PC-3 (cell line): ENCODE data around the gene B3GNT2. TPM values are rescaled to one million over a fixed set of nuclear protein-coding genes. Genes with fewer than 3 reads are reported as not detected.
"Not testable (repeated sequence)": the region's sequence is repeated elsewhere in the genome, so short reads cannot be mapped to it uniquely, and the experiment has no call there.

Source experiments
- ATAC-seq: fragments of 200-7000 bp; cut with Tn5 transposase; 2 replicates; pipeline ENCODE4 v1.9.1; 2020; ENCODE audit warnings: mild to moderate bottlenecking, moderate library complexity
- Bru-seq: library from RNA; stranded (reverse); fragments of 400-500 nt; gene quantifications from one replicate; lab custom pipeline; 2021; lab: Mats Ljungman, UMichigan
- BruChase-seq, 2 experiments: library from RNA; stranded (reverse); fragments of 400-500 nt; gene quantifications; one replicate each; lab custom pipeline; 2021; lab: Mats Ljungman, UMichigan
- BruUV-seq: library from RNA; stranded (reverse); fragments of 400-500 nt; replicated peaks from 2 replicates; lab custom pipeline; 2021; lab: Mats Ljungman, UMichigan
- CTCF ChIA-PET: fragments of 300-600 bp; sonication (Branson Sonifier 250); formaldehyde crosslinking; loops from one replicate; lab custom pipeline; 2022; ENCODE audit warnings: antibody characterized with exemption; lab: Charles Lee
- POLR2A ChIA-PET: fragments of 300-600 bp; sonication (Branson Sonifier 250); formaldehyde crosslinking; loops from one replicate; lab custom pipeline; 2022; ENCODE audit warnings: antibody characterized with exemption; ENCODE audit not compliant: unreplicated experiment; lab: Charles Lee
- DNase-seq: peaks from one replicate; pipeline ENCODE4 v3.0.0-alpha.2; 2015
- H2AFZ ChIP-seq: fragments of 300-600 bp; sonication (generic); 2 replicates; pipeline ENCODE4 v1.6.0; 2016; ENCODE audit warnings: antibody characterized with exemption, low read length
- H3F3A ChIP-seq: fragments of 300-600 bp; sonication (generic); one replicate; pipeline ENCODE4 v1.6.0; 2017; ENCODE audit warnings: antibody characterized with exemption, low read length, control low read depth, mild to moderate bottlenecking; ENCODE audit not compliant: unreplicated experiment
- H3K27ac ChIP-seq: fragments of 300-600 bp; sonication (generic); 2 replicates; pipeline ENCODE4 v1.5.1; 2016; ENCODE audit warnings: mild to moderate bottlenecking, low read length
- H3K27me3 ChIP-seq: fragments of 300-600 bp; sonication (generic); 2 replicates; pipeline ENCODE4 v1.6.1; 2016; ENCODE audit warnings: low read length, mixed read lengths
- H3K36me3 ChIP-seq: fragments of 300-600 bp; sonication (generic); 2 replicates; pipeline ENCODE4 v1.6.1; 2016; ENCODE audit warnings: low read depth, mixed run types, low read length, mixed read lengths
- H3K4me1 ChIP-seq: fragments of 300-600 bp; sonication (generic); 2 replicates; pipeline ENCODE4 v1.5.1; 2016; ENCODE audit warnings: low read length; ENCODE audit not compliant: insufficient read depth
- H3K4me2 ChIP-seq: fragments of 300-600 bp; sonication (generic); 2 replicates; pipeline ENCODE4 v1.6.0; 2016; ENCODE audit warnings: low read length
- H3K4me3 ChIP-seq: fragments of 300-600 bp; sonication (generic); 2 replicates; pipeline ENCODE4 v1.5.1; 2016; ENCODE audit warnings: mild to moderate bottlenecking, low read length, mixed read lengths
- H3K79me2 ChIP-seq: fragments of 300-600 bp; sonication (generic); 2 replicates; pipeline ENCODE4 v1.6.1; 2017; ENCODE audit warnings: low read length, mixed read lengths
- H3K9ac ChIP-seq: fragments of 300-600 bp; sonication (generic); 2 replicates; pipeline ENCODE4 v1.6.0; 2016; ENCODE audit warnings: mild to moderate bottlenecking, low read length
- H3K9me2 ChIP-seq: fragments of 300-600 bp; sonication (generic); replicated peaks from 2 replicates; pipeline ENCODE4 v1.6.1; 2016; ENCODE audit warnings: mixed run types, low read length, mixed read lengths
- H3K9me3 ChIP-seq: fragments of 300-600 bp; sonication (generic); 2 replicates; pipeline ENCODE4 v1.6.1; 2016; ENCODE audit warnings: low read length, mixed read lengths
- H4K20me1 ChIP-seq: fragments of 300-600 bp; sonication (generic); 2 replicates; pipeline ENCODE4 v1.6.1; 2016; ENCODE audit warnings: low read length, mixed read lengths
- EZH2 ChIP-seq: fragments of 300-600 bp; sonication (generic); IDR thresholded peaks from one replicate; pipeline ENCODE4 v1.6.1; 2017; ENCODE audit warnings: antibody characterized with exemption, mild to moderate bottlenecking, low read length; ENCODE audit not compliant: unreplicated experiment
- EZH2phosphoT487 ChIP-seq: fragments of 300-600 bp; sonication (generic); IDR thresholded peaks from 2 replicates; pipeline ENCODE4 v1.6.1; 2018; ENCODE audit warnings: mild to moderate bottlenecking, antibody characterized with exemption, low read length, borderline replicate concordance
- intact Hi-C: fragments of 100-400 bp; cut with micrococcal nuclease; formaldehyde crosslinking; loops from 2 replicates; pipeline ENCODE4 v1.9.0; 2023
- long read RNA-seq: library from polyadenylated mRNA; unstranded; transcript quantifications from one replicate; pipeline ENCODE4 v2.0.0, GENCODE V29; 2021; ENCODE audit not compliant: unreplicated experiment
- total RNA-seq: library from RNA; depleted of rRNA; stranded (reverse); fragments of >200 nt; gene quantifications from 2 replicates; pipeline ENCODE4 v1.2.3, GENCODE V29; 2014; rRNA removed
- TF ChIP-seq, protein P1 (sequence below): fragments of 300-600 bp; sonication (generic); conservative IDR thresholded peaks from 2 replicates; pipeline ENCODE4 v1.5.1; 2017; ENCODE audit warnings: antibody characterized with exemption, low read depth, mild to moderate bottlenecking, low read length

B3GNT2 gene, protein sequence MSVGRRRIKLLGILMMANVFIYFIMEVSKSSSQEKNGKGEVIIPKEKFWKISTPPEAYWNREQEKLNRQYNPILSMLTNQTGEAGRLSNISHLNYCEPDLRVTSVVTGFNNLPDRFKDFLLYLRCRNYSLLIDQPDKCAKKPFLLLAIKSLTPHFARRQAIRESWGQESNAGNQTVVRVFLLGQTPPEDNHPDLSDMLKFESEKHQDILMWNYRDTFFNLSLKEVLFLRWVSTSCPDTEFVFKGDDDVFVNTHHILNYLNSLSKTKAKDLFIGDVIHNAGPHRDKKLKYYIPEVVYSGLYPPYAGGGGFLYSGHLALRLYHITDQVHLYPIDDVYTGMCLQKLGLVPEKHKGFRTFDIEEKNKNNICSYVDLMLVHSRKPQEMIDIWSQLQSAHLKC
- total RNA-seq, result 14.5 and 18.0 TPM in 2 replicates
- percentile 69 among the genes with signal in this experiment for Bru-seq, nascent RNA
- percentile 68 among the genes with signal in this experiment for BruChase-seq, experiment 1, labeled RNA remaining after a 6-hour chase
- percentile 73 among the genes with signal in this experiment for BruChase-seq, experiment 2, labeled RNA remaining after a 2-hour chase
- long read RNA-seq, transcript B3GNT2-201 (2 exons, 2,763 nt), result major isoform, 62 of 68 reads
- long read RNA-seq, partial matches to known transcripts, result 4 of 68 reads
- long read RNA-seq, other reads (novel, unspliced or antisense), result 2 of 68 reads

DNA sequence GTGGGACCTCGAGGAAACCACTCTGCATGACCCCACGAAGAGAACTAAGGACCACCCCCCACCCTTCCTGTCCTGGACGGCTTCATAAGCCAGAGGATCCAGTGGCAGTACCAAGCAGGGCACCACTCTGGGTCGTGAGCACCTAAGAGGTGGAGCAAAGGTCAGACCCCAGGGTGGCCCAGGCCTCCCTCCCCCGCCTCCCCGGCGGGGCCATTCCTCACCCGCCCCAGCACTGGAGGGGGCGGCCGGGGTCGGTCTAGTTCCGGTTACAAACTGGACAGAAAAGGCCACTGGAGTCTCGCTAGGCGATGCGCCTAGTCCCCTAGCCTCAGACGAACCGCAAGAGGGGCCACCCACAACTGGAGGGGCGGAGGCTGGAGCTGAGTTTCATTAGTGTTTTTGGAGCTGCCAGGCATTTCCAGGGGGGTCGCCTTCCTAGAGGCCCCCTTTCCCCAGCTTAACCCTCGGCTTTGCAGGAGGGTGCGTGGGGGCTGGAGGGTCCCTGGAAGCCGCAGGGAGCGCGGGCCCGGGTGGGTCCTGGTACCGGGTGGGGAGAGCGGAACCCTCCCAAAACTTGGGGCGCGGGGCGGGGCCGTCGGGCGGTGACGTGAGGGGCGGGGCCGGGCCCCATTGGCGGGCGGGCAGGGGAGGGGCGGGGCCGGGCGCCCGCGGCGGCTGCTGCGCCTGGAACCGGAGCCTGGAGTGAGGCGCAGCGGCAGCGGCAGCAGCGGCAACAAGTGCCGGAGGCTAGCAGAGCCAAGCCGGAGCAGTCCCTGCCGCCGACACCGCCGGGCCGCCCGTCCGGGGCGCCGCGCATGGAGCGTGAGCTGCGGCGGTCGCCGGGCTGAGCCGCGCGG, at the start of gene B3GNT2:
B3GNT2 (plus strand) TSS at position 695 of the 857 bp plus-strand sequence. CDS start 26,106 bp downstream, outside the sequence.
- Histone ChIP-seq H3K4me1 (peaks cover 7% of the 10 kb centered on the region), H3K4me3 (peak within 1 kb of the TSS; percentile 90), H3K79me2 (peaks cover 44% of the 10 kb centered on the region), H3F3A (no peaks in the 10 kb centered on the region), H3K27me3 (no peaks in the 10 kb centered on the region), H3K27ac (peak within 1 kb of the TSS; percentile 51), H3K9ac (peak within 1 kb of the TSS; percentile 75), H2AFZ (peak within 1 kb of the TSS; percentile 95), H4K20me1 (peaks cover 18% of the 10 kb centered on the region), H3K36me3 (no peaks in the 10 kb centered on the region), H3K9me3 (no peaks in the 10 kb centered on the region), H3K9me2 (no peaks in the 10 kb centered on the region), H3K4me2 (peak within 1 kb of the TSS; percentile 97)
- POLR2A ChIA-PET, result interaction anchor here (0.5 kb wide), 1 partner anchor 510 kb away, joined by 3 read pairs; the partner anchor contains the start of gene EHBP1
- TF ChIP-seq, protein P1, sequence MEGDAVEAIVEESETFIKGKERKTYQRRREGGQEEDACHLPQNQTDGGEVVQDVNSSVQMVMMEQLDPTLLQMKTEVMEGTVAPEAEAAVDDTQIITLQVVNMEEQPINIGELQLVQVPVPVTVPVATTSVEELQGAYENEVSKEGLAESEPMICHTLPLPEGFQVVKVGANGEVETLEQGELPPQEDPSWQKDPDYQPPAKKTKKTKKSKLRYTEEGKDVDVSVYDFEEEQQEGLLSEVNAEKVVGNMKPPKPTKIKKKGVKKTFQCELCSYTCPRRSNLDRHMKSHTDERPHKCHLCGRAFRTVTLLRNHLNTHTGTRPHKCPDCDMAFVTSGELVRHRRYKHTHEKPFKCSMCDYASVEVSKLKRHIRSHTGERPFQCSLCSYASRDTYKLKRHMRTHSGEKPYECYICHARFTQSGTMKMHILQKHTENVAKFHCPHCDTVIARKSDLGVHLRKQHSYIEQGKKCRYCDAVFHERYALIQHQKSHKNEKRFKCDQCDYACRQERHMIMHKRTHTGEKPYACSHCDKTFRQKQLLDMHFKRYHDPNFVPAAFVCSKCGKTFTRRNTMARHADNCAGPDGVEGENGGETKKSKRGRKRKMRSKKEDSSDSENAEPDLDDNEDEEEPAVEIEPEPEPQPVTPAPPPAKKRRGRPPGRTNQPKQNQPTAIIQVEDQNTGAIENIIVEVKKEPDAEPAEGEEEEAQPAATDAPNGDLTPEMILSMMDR, result no peak
- TF ChIP-seq EZH2phosphoT487 (no peak), EZH2 (no peak)
- TSS peak; percentile 46 for BruUV-seq
- CTCF ChIA-PET, result no interaction called here
- intact Hi-C loops, result loop anchor here (2.0 to 10.0 kb wide), 4 partner anchors 183 to 281 kb away; no protein-coding TSS in a partner anchor
- peak; percentile 76 for ATAC-seq
- DNase-seq, result peak; percentile 72

DNA sequence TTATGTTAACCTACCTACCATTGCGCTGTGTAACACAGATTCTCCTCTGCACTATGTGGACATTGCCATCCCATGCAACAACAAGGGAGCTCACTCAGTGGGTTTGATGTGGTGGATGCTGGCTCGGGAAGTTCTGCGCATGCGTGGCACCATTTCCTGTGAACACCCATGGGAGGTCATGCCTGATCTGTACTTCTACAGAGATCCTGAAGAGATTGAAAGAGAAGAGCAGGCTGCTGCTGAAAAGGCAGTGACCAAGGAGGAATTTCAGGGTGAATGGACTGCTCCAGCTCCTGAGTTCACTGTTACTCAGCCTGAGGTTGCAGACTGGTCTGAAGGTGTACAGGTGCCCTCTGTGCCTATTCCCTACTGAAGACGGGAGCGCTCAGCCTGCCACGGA, 49.1 kb upstream of the B3GNT2 start:
- H3K79me2 ChIP-seq, H3K36me3 ChIP-seq, H2AFZ ChIP-seq, H3K27me3 ChIP-seq, ATAC-seq, DNase-seq, H3K4me2 ChIP-seq, CTCF ChIA-PET, H3K27ac ChIP-seq, H3F3A ChIP-seq, POLR2A ChIA-PET, intact Hi-C loops, H4K20me1 ChIP-seq, H3K9me2 ChIP-seq, H3K9me3 ChIP-seq, H3K4me3 ChIP-seq, H3K9ac ChIP-seq, BruUV-seq: not testable (repeated sequence)
- H3K4me1 ChIP-seq, result peaks cover 40% of the 10 kb centered on the region
